ENCODE data around the gene PNPLA5.

Gene PNPLA5

GRCh38 chr22:43854786-43855271, 37.0 kb downstream of the PNPLA5 start:
- DNase-seq (ENCODE audit: low read depth), result no peak

GRCh38 chr22:43854121-43854785, 37.6 kb downstream of the PNPLA5 start:
- DNase-seq (ENCODE audit: low read depth), result no peak

- DNase-seq (ENCODE audit: low read depth), result no peak
Observed at GRCh38 chr22:43853328-43853931, 38.4 kb downstream of the PNPLA5 start.

GRCh38 chr22:43852573-43853327, 39.1 kb downstream of the PNPLA5 start:
- no peak for DNase-seq (ENCODE audit: low read depth)

- no peak for DNase-seq (ENCODE audit: low read depth)
Observed at GRCh38 chr22:43851979-43852307, 39.9 kb downstream of the PNPLA5 start.

- DNase-seq (ENCODE audit: low read depth), result no peak
Observed at GRCh38 chr22:43851058-43851978, 40.5 kb downstream of the PNPLA5 start.

- DNase-seq (ENCODE audit: low read depth), result no peak
Observed at GRCh38 chr22:43850529-43850928, 41.3 kb downstream of the PNPLA5 start.

- no peak for DNase-seq (ENCODE audit: low read depth)
Observed at GRCh38 chr22:43849731-43850130, 42.1 kb downstream of the PNPLA5 start.

- no peak for DNase-seq (ENCODE audit: low read depth)
Observed at GRCh38 chr22:43848366-43849171, 43.2 kb downstream of the PNPLA5 start.

GRCh38 chr22:43847376-43848289, 44.2 kb downstream of the PNPLA5 start:
- no peak for DNase-seq (ENCODE audit: low read depth)

GRCh38 chr22:43846966-43847365, 44.8 kb downstream of the PNPLA5 start:
- no peak for DNase-seq (ENCODE audit: low read depth)

GRCh38 chr22:43845981-43846380, 45.8 kb downstream of the PNPLA5 start:
- no peak for DNase-seq (ENCODE audit: low read depth)

GRCh38 chr22:43844560-43845545, 47.0 kb downstream of the PNPLA5 start:
- DNase-seq (ENCODE audit: low read depth), result no peak

GRCh38 chr22:43843783-43844530, 47.9 kb downstream of the PNPLA5 start:
- no peak for DNase-seq (ENCODE audit: low read depth)

GRCh38 chr22:43841742-43842141, 50.1 kb downstream of the PNPLA5 start:
- no peak for DNase-seq (ENCODE audit: low read depth)

- DNase-seq (ENCODE audit: low read depth), result no peak
Observed at GRCh38 chr22:43840851-43841250, 51.0 kb downstream of the PNPLA5 start.

GRCh38 chr22:43840431-43840830, 51.4 kb downstream of the PNPLA5 start:
- no peak for DNase-seq (ENCODE audit: low read depth)

- DNase-seq (ENCODE audit: low read depth), result no peak
Observed at GRCh38 chr22:43839781-43840180, 52.0 kb downstream of the PNPLA5 start.

Measured in GM04503 (cell line).